ENCODE results near the gene CASTOR2.
A peak's percentile ranks its signal among the peaks of the same experiment; 100 is the strongest.
"Not testable (repeated sequence)": the region's sequence is repeated elsewhere in the genome, so short reads cannot be mapped to it uniquely, and the experiment has no call there.

CASTOR2 gene

DNA sequence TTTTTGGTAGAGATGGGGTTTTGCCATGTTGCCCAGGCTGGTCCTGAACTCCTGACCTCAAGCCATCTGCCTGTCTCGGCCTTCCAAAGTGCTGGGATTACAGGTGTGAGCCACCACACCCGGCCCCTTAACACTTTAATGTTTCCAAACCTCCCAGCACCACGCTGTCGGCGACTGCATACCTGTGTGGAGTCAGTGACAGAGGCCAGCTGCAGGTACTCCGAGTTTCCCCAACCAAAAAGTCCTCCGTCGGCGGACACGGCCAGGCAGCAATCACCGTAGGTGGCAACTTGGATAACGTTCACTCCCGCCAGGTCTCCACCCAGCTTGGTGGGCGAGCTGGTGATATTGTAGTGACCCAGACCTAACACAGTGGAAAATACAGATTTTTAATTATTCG, 93.9 kb downstream of the CASTOR2 start:
- Histone ChIP-seq H3K4me1 (ENCODE audit: control insufficient read depth, insufficient read depth, low read length) (peaks cover 31% of the 10 kb centered on the region), H3K36me3 (ENCODE audit: insufficient read depth, low read length) (peaks cover 67% of the 10 kb centered on the region), H3K9me3 (replicated peaks; ENCODE audit: low read length) (no peaks in the 10 kb centered on the region), H3K4me2 (ENCODE audit: low read length) (no peak overlapping the region), H3K27me3 (ENCODE audit: control insufficient read depth, insufficient read depth, low read length) (no peaks in the 10 kb centered on the region), H3K9ac (ENCODE audit: low read depth, low read length) (no peak overlapping the region), H3K4me3 (ENCODE audit: low read length) (no peak overlapping the region)

DNA sequence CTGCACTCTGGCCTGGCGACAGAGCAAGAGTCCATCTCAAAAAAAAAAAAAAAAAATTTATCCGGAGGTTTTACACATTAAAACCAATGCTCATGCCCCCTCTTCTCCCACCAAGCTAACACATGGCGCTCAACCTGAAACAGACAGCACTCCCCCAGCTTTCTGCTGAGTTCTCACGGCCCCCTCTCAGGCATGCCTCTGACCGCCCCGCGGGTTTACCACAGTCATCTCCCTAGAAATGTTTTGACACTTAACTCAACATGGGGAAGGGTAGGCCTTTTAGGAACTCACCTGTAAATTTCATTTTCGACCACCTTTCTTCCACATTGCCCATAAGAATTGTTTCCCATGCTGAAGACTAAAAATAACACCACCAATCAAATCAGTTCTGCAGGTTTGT, 99.8 kb downstream of the CASTOR2 start:
- Histone ChIP-seq H3K4me2 (ENCODE audit: low read length) (no peak overlapping the region), H3K27me3 (ENCODE audit: control insufficient read depth, insufficient read depth, low read length) (no peaks in the 10 kb centered on the region), H3K4me1 (ENCODE audit: control insufficient read depth, insufficient read depth, low read length) (no peaks in the 10 kb centered on the region), H3K9ac (ENCODE audit: low read depth, low read length) (no peak overlapping the region), H3K9me3 (replicated peaks; ENCODE audit: low read length) (no peaks in the 10 kb centered on the region), H3K36me3 (ENCODE audit: insufficient read depth, low read length) (peaks cover 49% of the 10 kb centered on the region), H3K4me3 (ENCODE audit: low read length) (no peak overlapping the region)

GRCh38 chr7:75064801-75065200, 100.3 kb downstream of the CASTOR2 start:
- Histone ChIP-seq H3K4me3 (ENCODE audit: low read length) (no peak overlapping the region), H3K4me1 (ENCODE audit: control insufficient read depth, insufficient read depth, low read length) (no peaks in the 10 kb centered on the region), H3K36me3 (ENCODE audit: insufficient read depth, low read length) (peaks cover 50% of the 10 kb centered on the region), H3K9me3 (replicated peaks; ENCODE audit: low read length) (no peaks in the 10 kb centered on the region), H3K27me3 (ENCODE audit: control insufficient read depth, insufficient read depth, low read length) (no peaks in the 10 kb centered on the region), H3K4me2 (ENCODE audit: low read length) (no peak overlapping the region), H3K9ac (ENCODE audit: low read depth, low read length) (no peak overlapping the region)

GRCh38 chr7:75066521-75066920, 102.0 kb downstream of the CASTOR2 start:
- H3K9ac ChIP-seq (ENCODE audit: low read depth, low read length): no peak overlapping the region
- H3K4me3 ChIP-seq (ENCODE audit: low read length): no peak overlapping the region
- no peaks in the 10 kb centered on the region for H3K27me3 ChIP-seq (ENCODE audit: control insufficient read depth, insufficient read depth, low read length)
- no peaks in the 10 kb centered on the region for H3K9me3 ChIP-seq (replicated peaks; ENCODE audit: low read length)
- H3K36me3 ChIP-seq (ENCODE audit: insufficient read depth, low read length): peaks cover 46% of the 10 kb centered on the region
- no peaks in the 10 kb centered on the region for H3K4me1 ChIP-seq (ENCODE audit: control insufficient read depth, insufficient read depth, low read length)
- H3K4me2 ChIP-seq (ENCODE audit: low read length): no peak overlapping the region

GRCh38 chr7:75072981-75073283, 108.4 kb downstream of the CASTOR2 start:
- peak overlapping the region; percentile 83 for H3K4me2 ChIP-seq (ENCODE audit: low read length)
- peak overlapping the region; percentile 93 for H3K9ac ChIP-seq (ENCODE audit: low read depth, low read length)
- H3K36me3 ChIP-seq (ENCODE audit: insufficient read depth, low read length): peaks cover 16% of the 10 kb centered on the region
- peak overlapping the region; percentile 77 for H3K4me3 ChIP-seq (ENCODE audit: low read length)
- H3K27me3 ChIP-seq (ENCODE audit: control insufficient read depth, insufficient read depth, low read length): no peaks in the 10 kb centered on the region
- H3K9me3 ChIP-seq (replicated peaks; ENCODE audit: low read length): no peaks in the 10 kb centered on the region
- H3K4me1 ChIP-seq (ENCODE audit: control insufficient read depth, insufficient read depth, low read length): peaks cover 5% of the 10 kb centered on the region

DNA sequence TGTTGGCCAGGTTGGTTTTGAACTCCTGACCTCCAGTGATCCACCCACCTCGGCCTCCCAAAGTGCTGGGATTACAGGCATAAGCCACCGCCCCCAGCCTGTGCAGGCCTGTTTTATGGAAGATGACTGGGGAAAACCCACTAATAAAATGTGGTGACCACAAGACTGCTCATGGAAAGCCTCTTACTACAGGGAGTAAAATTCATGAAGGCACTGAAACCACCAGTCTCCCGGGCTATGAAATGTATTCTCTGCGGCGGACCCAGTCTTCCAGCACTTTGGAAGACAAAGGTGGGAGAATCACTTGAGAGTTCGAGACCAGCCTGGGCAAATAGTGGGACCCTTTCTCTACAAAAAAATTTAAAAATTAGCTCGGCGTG, 109.7 kb downstream of the CASTOR2 start:
- H3K4me1 ChIP-seq (ENCODE audit: control insufficient read depth, insufficient read depth, low read length); H3K9me3 ChIP-seq (replicated peaks; ENCODE audit: low read length); H3K27me3 ChIP-seq (ENCODE audit: control insufficient read depth, insufficient read depth, low read length): not testable (repeated sequence)
- Histone ChIP-seq H3K9ac (ENCODE audit: low read depth, low read length) (peak overlapping the region; percentile 93), H3K4me3 (ENCODE audit: low read length) (peak overlapping the region; percentile 77), H3K4me2 (ENCODE audit: low read length) (peak overlapping the region; percentile 83), H3K36me3 (ENCODE audit: insufficient read depth, low read length) (peaks cover 14% of the 10 kb centered on the region)

Measured in skeletal muscle satellite cell (primary cell).